GM12891 (cell line): ENCODE results near the gene GRIN2A.

Source experiments
- PAX5 ChIP-seq: IDR thresholded peaks from 2 replicates; pipeline ENCODE4 v1.6.1; 2011; ENCODE audit warnings: low read length, moderate library complexity, mild to moderate bottlenecking; ENCODE audit not compliant: insufficient read depth, severe bottlenecking
- POLR2A ChIP-seq: IDR thresholded peaks from 2 replicates; pipeline ENCODE4 v1.6.1; 2011; ENCODE audit warnings: low read depth, low read length, control low read depth
- POLR2AphosphoS5 ChIP-seq: IDR thresholded peaks from 2 replicates; pipeline ENCODE4 v1.6.1; 2011; ENCODE audit warnings: low read depth, low read length, control low read depth
- POU2F2 ChIP-seq: IDR thresholded peaks from 2 replicates; pipeline ENCODE4 v1.6.1; 2011; ENCODE audit warnings: low read depth, mild to moderate bottlenecking, control low read depth, low read length, moderate library complexity
- SPI1 ChIP-seq: IDR thresholded peaks from 2 replicates; pipeline ENCODE4 v1.6.1; 2011; ENCODE audit warnings: low read depth, low read length, control low read depth
- TAF1 ChIP-seq: IDR thresholded peaks from 2 replicates; pipeline ENCODE4 v1.6.1; 2011; ENCODE audit warnings: low read depth, low read length, control low read depth

- no peak for TF ChIP-seq POLR2AphosphoS5
- no peak for TF ChIP-seq POLR2A
- TF ChIP-seq TAF1 = no peak
- TF ChIP-seq PAX5 = no peak
- TF ChIP-seq SPI1 = no peak
- TF ChIP-seq POU2F2 = no peak
Measured at GRCh38 chr16:10141671-10142070, 40.6 kb downstream of the GRIN2A start.
